DMS153 treated with DMSO at 0.1 percent for 48 hours (cell line): ENCODE results near the gene SPAG17.
A peak's percentile ranks its signal among the peaks of the same experiment; 100 is the strongest.

Experiments
- DNase-seq: peaks from one replicate; lab custom pipeline; 2025; ENCODE audit not compliant: unreplicated experiment; lab: John Stamatoyannopoulos, UW

Gene SPAG17

GRCh38 chr1:118122234-118123004 lies 62.6 kb downstream of the SPAG17 start:
- DNase-seq, result no peak

- no peak for DNase-seq
Observed at GRCh38 chr1:118118873-118119463, 66.1 kb downstream of the SPAG17 start.

GRCh38 chr1:118118469-118118868 lies 66.6 kb downstream of the SPAG17 start:
- DNase-seq, result no peak

- DNase-seq, result no peak
Observed at GRCh38 chr1:118117521-118117920, 67.5 kb downstream of the SPAG17 start.

GRCh38 chr1:118116909-118117308 lies 68.1 kb downstream of the SPAG17 start:
- DNase-seq, result peak; percentile 89

GRCh38 chr1:118116401-118116800 lies 68.6 kb downstream of the SPAG17 start:
- DNase-seq, result no peak

- DNase-seq, result no peak
Observed at GRCh38 chr1:118115567-118116295, 69.3 kb downstream of the SPAG17 start.

GRCh38 chr1:118113261-118113660 lies 71.8 kb downstream of the SPAG17 start:
- no peak for DNase-seq

- DNase-seq, result no peak
Observed at GRCh38 chr1:118110580-118110979, 74.4 kb downstream of the SPAG17 start.

GRCh38 chr1:118104951-118105350 lies 80.1 kb downstream of the SPAG17 start:
- DNase-seq, result no peak

GRCh38 chr1:118102445-118102844 lies 82.6 kb downstream of the SPAG17 start:
- DNase-seq, result no peak

GRCh38 chr1:118101999-118102398 lies 83.0 kb downstream of the SPAG17 start:
- no peak for DNase-seq

GRCh38 chr1:118101515-118101844 lies 83.5 kb downstream of the SPAG17 start:
- DNase-seq, result peak; percentile 77

GRCh38 chr1:118100686-118101514 lies 84.1 kb downstream of the SPAG17 start:
- DNase-seq, result peak; percentile 81

- no peak for DNase-seq
Observed at GRCh38 chr1:118099686-118100085, 85.3 kb downstream of the SPAG17 start.

GRCh38 chr1:118097622-118098348 lies 87.2 kb downstream of the SPAG17 start:
- no peak for DNase-seq

- DNase-seq, result no peak
Observed at GRCh38 chr1:118093017-118093416, 92.0 kb downstream of the SPAG17 start.

GRCh38 chr1:118090130-118090529 lies 94.9 kb downstream of the SPAG17 start:
- DNase-seq, result no peak

GRCh38 chr1:118085365-118085764 lies 99.7 kb downstream of the SPAG17 start:
- no peak for DNase-seq

- no peak for DNase-seq
Observed at GRCh38 chr1:118084400-118084799, 100.6 kb downstream of the SPAG17 start.

- no peak for DNase-seq
Observed at GRCh38 chr1:118082984-118083383, 102.0 kb downstream of the SPAG17 start.
